ENCODE data around the gene CALHM6.

CALHM6 gene

GRCh38 chr6:116446399-116446798, 14.8 kb upstream of the CALHM6 start:
- no peak for DNase-seq

DNA sequence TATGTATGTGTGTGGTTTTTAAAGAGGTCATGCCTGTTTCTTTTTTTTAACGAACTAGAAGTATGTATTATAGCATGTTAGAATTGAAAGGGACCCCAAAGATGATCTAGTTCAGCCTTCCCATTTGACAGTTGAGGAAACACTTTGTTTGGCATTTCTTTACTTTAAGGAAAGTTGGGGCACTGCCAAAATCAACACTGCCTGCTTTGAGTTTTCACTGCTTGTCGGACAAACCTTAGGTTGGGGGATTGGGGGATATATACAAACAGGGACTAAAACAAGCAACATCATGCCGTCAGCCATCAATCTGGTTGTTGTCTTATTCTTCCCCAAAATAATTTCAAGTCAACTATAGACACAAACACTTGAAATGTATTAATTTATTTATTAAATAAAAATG, 14.1 kb upstream of the CALHM6 start:
- no peak for DNase-seq

DNA sequence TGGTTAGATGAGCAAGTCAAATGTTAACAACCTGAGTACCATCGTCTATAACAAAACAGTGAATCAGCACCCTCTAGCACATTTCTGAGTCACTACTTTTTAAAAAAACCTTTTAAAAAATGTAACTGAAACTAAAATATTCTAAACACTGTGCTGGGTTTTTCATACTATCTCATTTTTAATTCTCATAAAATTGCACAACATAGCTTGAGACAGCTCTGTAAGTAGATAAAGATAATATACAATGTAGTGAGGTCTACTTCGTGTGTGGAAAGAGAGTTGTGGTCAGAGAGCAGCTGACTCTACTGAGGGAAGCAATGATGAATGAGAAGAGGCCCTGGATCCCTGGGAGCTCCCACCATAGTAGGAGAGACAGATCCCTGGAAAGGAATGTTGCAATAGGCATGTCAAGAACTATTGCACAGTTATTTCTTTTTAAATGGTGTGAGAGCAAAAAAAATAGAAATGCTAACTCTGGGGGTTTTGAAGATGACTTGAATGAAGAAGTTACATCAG, 13.6 kb upstream of the CALHM6 start:
- no peak for DNase-seq

DNA sequence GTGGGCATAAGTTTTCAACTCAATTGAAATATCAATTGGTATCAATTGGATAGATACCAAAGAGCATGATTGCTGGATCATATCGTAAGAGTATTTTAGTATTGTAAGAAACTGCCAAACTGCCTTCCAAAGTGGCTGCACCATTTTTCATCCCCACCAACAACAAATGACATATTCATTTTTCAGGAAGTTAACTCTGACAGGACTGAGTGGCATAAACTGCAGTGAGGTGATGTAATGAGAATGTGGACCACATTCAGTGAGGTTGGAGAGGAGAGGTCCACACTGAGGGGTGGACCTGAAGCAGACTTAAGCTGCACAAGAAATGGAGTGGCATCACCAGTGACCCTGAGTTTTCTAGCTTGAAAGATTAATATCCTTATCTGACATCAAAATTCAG, 11.6 kb upstream of the CALHM6 start:
- DNase-seq = no peak

DNA sequence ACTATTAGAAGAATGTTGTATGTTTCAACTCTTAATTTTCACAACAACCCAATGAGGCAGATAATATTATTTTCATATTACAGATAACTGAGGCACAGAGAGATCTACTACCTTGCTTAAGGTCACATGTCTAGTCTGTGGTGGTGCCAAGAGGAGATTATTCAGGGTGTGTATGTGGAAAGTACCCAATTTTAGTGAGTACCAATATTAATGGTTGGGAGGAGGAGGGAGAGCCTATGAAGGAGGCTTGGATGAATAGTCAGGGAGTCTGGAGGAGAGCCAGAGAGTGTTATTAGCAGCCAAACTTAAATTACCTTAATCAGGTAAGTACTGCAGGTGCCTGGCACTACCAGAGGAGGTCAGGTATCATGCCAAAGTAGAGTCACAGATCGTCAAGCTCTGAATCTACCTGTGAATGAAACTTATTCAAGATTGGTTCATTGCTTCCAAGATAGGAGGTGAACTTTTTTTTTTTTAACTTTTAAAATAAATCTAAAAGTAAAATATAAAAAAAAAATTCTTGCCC, 10.9 kb upstream of the CALHM6 start:
- DNase-seq = no peak

DNA sequence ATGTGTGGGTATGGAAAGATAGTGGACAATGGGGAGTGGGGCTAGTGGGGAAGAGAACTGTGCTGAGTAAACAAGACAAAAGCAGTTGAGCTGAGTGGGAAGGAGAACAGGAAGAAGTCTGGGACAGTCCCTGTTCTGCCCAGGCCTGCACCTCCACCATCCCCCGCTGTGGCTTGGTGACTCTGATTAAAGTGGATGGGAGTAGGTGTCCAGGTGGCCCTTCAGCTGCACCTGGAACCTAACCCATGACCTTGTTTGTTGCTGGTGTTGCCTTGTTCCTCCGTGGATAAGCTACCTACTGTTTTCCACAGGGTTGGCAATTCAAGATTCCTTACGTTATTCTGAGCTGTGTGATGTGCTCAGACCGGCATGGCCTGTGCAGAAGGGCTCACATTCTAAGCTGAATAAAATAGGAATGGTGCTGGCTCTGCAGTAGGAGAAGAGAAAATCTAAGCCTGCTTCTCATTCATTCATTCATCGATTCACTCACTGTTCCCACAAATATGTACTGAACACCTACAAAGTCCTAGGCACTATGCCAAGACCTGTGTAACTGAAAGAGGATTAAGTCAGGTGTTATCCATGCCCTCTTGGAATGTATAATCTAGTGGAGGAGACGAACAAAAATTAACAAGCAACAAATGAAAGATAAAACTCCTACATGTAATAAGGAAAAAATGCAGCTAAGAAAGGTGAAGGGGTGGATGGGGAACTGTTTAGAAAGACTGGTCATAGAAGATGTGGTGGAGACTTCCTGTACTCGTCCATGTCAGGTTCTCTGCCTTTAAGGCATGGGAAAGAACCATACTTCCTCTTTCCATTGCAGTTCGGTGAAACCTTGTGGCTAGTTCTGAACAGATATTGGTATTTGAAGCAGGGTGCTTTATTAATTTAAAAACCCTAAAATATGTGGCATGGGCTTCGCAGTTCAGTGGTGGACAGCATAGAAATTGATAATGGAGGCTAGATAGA, 10.1 kb upstream of the CALHM6 start:
- no peak for DNase-seq

- DNase-seq = no peak
These were observed 9.3 kb upstream of the CALHM6 start for GRCh38 chr6:116451916-116452315.

DNA sequence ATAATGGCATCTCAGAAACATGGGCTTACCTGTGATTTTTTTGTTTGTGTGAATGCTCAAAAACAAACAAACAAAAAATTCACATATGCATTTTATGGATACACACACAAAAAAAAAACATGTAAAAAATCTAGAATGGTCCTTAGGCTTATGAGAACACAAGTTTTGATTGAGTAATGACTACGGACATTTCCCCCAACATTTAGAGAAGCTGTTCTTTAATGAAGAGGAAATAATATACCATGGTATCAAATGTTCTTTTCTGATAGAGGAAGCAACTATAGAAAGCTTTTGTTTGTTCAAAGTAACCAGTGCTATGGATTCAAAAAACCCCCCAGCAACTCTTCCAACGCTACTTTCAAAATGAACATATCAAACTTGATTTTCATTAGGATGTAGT, 8.6 kb upstream of the CALHM6 start:
- no peak for DNase-seq

GRCh38 chr6:116456106-116456505, 5.1 kb upstream of the CALHM6 start:
- no peak for DNase-seq

- DNase-seq = no peak
These were observed 4.2 kb upstream of the CALHM6 start for GRCh38 chr6:116456927-116457326.

DNA sequence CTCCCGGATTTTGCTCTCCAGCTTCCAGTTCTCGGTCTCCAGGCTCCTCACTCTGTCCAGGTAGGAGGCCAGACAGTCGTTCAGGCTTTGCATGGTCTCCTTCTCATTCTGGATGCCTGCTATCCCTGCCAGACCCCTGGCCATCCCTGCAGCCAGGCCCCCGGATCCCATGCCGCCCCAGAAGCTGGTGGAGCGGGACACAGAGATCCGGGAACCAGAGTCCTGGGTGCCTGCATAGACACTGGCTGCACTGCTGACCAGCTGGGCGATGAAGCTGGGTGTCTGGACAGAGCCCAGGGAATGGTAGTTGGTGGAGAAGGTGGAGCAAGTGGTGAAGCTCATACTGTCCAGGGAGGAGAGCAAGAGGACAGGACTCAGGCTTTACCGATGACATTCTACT, 2.9 kb upstream of the CALHM6 start:
- DNase-seq = no peak

GRCh38 chr6:116459927-116460326, 1.2 kb upstream of the CALHM6 start:
- no peak for DNase-seq

GRCh38 chr6:116461932-116462885, 1.0 kb downstream of the CALHM6 start:
- DNase-seq = no peak

DNA sequence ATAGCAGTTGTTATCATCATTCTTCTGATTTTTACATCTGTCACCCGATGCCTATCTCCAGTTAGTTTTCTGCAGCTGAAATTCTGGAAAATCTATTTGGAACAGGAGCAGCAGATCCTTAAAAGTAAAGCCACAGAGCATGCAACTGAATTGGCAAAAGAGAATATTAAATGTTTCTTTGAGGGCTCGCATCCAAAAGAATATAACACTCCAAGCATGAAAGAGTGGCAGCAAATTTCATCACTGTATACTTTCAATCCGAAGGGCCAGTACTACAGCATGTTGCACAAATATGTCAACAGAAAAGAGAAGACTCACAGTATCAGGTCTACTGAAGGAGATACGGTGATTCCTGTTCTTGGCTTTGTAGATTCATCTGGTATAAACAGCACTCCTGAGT, 2.1 kb downstream of the CALHM6 start:
- no peak for DNase-seq

DNA sequence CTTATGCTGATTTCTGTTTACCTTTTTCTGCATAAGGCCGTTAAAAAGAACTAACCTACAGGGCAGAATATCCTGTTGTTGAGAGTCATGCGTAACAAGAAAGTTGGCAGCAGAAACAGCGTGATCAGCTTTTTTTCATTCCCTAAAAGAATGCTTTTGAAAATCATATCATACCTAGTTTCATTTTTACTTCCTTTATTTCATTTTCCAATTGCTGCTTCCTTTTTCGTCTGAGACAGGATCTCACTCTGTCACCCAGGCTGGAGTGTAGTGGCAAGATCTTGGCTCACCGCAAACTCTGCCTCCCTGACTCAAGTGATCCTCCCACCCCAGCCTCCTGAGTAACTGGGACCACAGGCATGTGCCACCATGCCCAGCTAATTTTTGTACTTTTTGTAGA, 4.1 kb downstream of the CALHM6 start:
- DNase-seq = no peak

GRCh38 chr6:116467096-116467495, 5.9 kb downstream of the CALHM6 start:
- no peak for DNase-seq

- no peak for DNase-seq
These were observed 6.3 kb downstream of the CALHM6 start for GRCh38 chr6:116467514-116467913.

DNA sequence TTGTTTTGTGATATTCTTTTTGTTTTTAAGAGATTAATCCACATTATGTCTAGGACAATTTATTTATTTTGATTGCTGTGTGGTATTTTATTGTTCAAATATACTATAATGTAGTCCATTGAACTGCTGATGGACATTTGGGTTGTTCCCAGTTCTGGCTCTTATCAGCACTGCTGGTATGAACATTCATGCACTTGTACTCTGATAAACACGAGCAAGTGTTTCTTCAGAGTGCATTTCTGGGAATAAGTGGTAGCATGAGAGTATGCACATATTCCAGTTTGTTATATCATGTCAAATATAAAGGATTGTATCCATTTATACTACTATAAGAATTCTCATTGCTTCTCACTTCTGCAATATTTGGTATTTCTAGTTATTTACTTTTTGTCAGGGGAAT, 7.1 kb downstream of the CALHM6 start:
- no peak for DNase-seq

DNA sequence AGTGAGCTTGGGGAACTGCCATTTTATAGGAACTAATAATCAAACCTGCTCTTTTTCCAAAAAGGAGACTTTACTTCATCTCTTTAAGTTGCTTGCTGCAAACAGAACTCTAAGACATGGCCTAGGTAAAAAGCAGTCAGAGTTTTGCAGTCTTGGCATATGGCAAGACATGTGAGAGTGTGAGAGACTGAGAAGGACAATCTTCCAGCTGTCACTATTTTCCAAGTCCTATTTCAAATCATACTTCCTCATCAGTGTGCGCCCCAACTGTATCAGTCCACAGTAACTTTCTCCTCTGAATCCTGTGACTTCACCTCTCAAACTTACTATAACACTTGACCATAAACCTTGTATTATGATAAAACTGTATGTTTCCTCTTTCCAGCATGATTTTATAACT, 10.4 kb downstream of the CALHM6 start:
- DNase-seq = peak; percentile 69

- no peak for DNase-seq
These were observed 11.5 kb downstream of the CALHM6 start for GRCh38 chr6:116472706-116473105.

GRCh38 chr6:116475141-116475540, 14.0 kb downstream of the CALHM6 start:
- no peak for DNase-seq

DNA sequence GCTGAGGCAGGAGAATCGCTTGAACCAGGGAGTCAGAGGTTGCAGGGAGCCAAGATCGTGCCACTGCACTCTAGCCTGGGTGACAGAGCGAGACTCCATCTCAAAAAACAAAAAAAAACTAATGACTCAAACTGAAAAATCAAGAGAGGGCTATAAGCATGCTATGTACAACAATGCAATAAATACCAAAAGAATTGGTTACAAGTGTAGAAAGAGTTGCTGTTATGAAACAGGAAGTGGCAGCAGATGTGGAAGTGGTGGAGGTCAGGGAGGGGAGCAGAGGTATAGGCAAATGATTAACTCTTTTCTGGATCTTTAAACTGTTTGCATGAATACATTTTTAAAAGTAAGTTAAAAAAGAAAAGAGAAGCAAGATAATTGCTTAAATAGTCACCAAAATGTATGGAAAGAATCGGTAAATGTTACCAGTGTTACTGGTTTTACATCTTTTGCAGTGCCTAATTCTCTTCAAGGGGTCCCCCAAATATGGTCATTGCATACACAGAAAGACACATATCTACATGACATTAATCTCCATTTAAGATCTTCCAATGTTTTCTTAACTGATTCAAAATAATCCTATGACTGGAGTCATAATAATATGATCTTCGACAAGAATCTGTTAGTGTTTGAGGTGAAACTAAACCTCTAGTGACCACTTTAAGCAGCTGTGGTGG, 15.0 kb downstream of the CALHM6 start:
- DNase-seq = no peak

GRCh38 chr6:116482780-116483179, 21.6 kb downstream of the CALHM6 start:
- no peak for DNase-seq
